ENCODE results near the gene LRRN2. TPM values are rescaled to one million over a fixed set of nuclear protein-coding genes. Genes with fewer than 3 reads are reported as not detected.
A peak's percentile ranks its signal among the peaks of the same experiment; 100 is the strongest.
"Not testable (repeated sequence)": the region's sequence is repeated elsewhere in the genome, so short reads cannot be mapped to it uniquely, and the experiment has no call there.

The LRRN2 gene
- total RNA-seq, 1 donor from 2014 or later, result 1.7 TPM

DNA sequence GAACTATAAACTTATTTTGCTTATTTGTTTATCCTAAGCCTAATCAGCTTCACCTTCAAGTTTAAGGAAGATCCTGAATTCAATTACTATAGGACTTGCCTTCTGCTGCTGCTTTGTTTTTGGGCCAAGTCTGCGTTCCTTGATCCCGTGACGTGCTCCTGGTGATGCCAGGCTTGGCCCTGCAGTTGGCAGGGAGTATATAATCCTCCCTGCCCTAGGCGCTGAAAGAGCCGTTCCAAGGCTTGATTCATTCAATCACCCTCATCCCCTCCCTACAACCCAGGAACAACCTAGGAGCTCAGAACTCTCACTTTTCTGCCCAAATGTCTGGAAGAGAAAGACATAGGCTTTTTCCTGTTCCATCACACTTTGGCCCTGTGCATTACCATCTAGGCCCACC is 12.4 kb upstream of the LRRN2 start:
- ATAC-seq (ENCODE audit: poor library complexity) (peak; percentile 53), DNase-seq (no peak)

DNA sequence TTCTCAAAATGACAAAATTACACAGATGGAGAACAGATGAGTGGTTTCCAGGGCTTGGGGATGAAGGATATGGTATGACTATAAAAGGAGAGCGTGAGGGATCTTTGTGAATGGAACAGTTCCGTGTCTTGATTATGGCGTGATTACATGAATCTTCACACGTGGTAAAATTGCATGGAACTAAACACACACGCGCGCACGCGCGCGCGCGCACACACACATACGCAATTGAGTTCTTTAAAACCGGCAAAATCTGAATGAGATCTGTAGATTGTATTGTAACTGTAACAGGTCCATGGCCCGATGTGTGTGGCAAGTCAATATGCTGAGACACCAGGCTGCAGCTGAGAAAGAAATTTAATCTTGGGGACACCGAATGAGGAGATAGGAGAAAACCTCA is 11.1 kb upstream of the LRRN2 start:
- no peak for DNase-seq
- ATAC-seq (ENCODE audit: poor library complexity), result no peak
- intact Hi-C loops (cut with DNase I), result no loop called here

More for the DNA sequence above, 12.4 kb upstream of the LRRN2 start:
- intact Hi-C loops (cut with DNase I), result no loop called here

DNA sequence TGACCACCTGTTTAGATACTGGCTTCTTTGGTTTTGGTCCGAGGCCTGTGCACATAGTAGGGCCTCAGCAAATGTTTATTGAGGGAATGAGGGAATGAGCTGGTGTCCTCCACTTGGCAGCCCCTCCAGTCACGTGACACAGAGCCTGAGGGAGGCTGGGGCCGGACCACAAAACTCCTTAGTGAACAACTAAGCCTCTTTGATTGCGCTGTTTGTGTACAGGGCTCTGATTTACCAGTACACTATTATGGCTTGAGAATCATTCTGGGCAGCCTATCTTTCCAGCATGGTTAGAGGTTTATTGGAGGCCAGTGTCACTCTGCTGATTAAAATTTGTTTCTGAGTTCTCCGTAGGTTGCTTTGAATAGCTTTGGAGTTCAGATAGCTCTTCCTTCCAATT is 10.2 kb upstream of the LRRN2 start:
- intact Hi-C loops (cut with DNase I), result no loop called here
- DNase-seq (no peak), ATAC-seq (ENCODE audit: poor library complexity) (no peak)

DNA sequence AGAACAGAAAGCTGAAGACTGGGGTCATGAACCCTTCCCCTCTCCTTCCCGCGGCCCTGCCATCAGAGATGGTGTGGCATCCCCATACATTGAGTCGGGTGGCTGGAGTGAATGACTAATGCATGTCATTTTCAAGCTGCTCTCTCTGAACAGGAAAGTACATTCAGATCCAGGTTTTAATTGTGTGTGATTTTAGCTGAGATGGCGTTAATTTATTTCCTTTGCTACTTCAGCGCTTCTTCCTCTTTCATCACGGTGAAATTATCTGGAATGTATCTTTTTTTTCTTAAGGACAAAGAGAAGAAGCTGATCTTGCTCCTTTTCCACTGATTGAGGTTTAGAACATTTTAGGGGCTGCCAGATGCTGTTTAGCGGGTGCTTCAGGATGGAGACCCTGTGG is 8.6 kb upstream of the LRRN2 start:
- ATAC-seq (ENCODE audit: poor library complexity) (no peak), DNase-seq (no peak)
- intact Hi-C loops (cut with DNase I), result no loop called here

DNA sequence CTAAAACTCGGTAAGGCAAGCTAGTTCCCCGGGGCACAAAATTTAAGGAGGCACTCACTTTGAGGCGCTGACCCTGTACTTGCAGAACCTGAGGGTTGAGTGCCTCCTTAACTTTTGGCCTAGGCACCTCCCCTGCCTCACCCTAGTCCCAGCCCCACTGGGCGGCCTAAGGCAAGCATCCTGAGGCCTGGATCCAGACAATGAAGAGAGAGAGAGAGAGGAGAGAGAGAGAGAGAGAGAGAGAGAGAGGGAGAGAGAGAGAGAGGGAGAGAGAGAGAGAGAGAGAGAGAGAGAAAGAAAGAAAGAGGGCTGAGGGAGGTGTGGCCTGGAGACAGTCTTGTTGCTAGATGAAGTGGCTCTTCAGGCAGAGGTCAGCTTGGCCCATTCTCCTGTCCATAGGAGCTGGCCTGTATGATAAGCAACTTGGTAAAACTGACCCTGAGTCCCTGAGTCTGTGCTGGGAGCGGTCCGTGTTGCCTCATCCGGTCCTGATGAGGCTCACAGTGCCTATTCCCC is 7.4 kb upstream of the LRRN2 start:
- DNase-seq, result no peak
- intact Hi-C loops (cut with DNase I), result no loop called here
- no peak for ATAC-seq (ENCODE audit: poor library complexity)

DNA sequence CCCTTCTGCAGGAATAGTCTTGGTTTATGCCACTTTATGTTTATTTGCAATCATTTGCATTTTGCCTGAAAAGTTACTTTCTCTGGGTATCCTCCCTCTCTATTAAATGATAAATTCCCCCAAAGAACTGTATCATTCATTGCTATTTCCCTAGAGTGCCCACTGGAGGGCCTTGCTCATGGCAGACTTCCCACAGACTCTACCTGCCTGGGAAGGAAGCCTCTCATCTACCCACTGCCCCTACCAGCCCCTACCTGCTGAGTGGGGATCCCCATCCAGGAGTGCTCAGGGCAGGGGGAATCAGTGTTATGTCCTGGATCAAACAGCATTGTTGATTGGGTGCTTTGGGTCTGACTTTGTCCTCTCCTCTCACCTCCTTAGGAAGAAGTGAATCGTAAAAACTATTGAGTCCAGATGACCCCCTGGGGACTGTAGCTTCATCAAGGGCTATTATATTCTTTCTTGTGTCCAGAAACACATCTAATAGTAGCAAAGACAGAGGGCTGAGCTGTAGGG is 6.8 kb upstream of the LRRN2 start:
- intact Hi-C loops (cut with DNase I), result no loop called here
- ATAC-seq (ENCODE audit: poor library complexity) (no peak), DNase-seq (no peak)

DNA sequence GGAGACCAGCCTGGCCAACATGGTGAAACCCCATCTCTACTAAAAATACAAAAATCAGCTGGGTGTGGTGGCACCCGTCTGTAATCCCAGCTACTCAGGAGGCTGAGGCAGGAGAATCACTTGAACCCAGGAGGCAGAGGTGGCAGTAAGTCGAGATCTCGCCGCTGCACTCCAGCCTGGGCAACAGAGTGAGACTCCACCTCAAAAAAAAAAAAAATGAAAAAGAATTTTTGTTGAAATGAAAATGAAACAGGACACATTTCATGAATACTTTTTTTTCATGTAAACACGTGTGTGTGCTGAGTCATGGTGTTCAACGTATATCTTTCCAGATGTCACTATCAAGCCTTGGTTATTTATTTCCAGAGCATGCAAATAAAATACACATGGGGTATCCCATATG is 5.8 kb upstream of the LRRN2 start:
- DNase-seq; intact Hi-C loops (cut with DNase I); ATAC-seq (ENCODE audit: poor library complexity): not testable (repeated sequence)

DNA sequence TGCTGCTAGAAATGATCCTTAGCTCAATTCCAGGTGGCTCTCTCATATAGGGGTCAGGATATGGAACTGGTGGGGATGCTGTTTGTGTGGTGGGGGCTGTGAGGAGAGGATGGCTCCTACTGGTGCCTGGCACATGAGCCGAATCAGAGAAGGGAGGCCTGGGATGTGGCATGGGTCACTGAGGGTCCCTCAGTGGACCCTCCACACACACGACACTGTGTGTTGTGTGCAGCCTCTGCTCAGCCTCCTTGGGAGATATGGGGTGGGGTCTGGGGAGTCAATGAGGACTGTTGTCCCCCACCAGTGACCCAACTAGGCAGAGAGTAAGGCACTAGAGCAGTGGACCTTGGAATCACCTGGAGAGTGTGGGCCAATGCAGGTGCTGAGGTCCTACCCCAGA is 3.2 kb upstream of the LRRN2 start:
- ATAC-seq (ENCODE audit: poor library complexity), result no peak
- intact Hi-C loops (cut with DNase I), result no loop called here
- DNase-seq, result no peak

DNA sequence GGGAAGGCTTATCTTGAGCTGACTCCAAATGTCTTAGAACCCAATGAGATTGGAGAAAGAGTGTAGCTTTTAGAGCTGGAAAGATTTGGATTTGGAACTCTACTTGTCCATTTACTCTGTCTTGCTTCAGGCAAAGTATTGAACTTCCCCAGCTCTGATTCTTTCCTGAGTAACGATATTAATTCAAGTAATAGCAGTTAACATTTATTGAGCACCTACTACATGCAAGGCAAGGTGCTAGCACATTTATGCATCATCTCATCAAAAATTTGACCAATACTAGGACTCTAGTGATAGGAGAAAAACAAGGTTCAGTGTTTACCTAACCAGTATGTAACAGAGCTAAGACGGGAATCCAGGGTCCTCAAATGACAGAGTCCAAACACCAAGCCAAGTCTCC is 2.5 kb upstream of the LRRN2 start:
- intact Hi-C loops (cut with DNase I), result no loop called here
- ATAC-seq (ENCODE audit: poor library complexity) (no peak), DNase-seq (no peak)

DNA sequence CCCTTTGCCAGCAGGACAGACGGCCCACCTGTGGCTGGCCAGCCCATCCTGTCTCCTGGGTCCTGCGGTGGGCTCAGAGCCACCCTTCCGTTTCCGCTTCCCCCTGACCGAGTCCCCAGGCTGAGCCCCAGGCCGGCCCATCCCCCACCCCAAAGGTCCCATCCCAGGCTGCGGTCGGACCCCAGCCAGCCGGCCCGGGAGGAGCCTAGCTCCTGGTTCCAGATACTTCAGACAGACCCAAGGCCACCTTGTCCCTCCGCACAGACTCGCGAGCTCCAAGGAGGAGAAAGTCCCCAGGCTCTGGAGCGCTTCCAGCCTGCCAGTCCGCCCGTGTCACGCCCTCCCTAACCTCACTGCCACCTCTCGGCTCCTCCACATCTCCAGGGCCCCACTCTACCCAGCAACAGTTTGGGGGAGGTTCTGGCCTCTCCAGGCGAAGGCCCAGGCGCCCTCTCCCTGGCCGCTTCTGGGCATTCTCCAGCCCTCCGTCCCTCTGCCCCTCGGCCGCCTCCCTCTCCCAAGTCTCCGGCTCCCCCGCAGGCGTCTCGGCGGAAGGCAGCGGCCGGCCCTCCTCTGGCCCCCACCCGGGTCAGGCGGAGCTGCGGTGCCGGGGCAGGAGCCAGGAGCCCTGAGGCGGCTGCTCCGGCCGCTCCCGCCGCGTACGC is 835 bp downstream of the LRRN2 start:
- ATAC-seq (ENCODE audit: poor library complexity) (peak; percentile 20), DNase-seq (peak; percentile 43)
- intact Hi-C loops (cut with DNase I), result no loop called here

DNA sequence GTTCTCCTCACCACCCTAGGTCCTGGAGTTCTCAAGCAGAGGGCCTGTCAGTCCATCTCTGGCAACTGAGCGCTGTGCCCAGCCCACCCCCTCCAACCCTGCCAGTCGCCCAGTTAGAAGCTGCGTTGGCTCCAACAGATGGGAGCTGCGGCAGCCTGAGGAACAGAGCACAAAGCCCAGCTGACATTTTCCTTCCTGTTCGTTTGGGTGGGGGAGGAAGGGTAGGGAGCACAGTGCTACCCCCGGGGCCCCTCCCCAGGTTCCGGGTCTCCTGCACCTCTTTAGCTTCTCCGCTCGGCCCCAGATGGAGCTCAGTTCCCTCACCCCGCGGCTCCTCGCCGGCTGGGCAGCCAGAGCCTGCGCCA is 1.4 kb downstream of the LRRN2 start:
- intact Hi-C loops (cut with DNase I), result no loop called here
- ATAC-seq (ENCODE audit: poor library complexity), result no peak
- DNase-seq, result no peak

DNA sequence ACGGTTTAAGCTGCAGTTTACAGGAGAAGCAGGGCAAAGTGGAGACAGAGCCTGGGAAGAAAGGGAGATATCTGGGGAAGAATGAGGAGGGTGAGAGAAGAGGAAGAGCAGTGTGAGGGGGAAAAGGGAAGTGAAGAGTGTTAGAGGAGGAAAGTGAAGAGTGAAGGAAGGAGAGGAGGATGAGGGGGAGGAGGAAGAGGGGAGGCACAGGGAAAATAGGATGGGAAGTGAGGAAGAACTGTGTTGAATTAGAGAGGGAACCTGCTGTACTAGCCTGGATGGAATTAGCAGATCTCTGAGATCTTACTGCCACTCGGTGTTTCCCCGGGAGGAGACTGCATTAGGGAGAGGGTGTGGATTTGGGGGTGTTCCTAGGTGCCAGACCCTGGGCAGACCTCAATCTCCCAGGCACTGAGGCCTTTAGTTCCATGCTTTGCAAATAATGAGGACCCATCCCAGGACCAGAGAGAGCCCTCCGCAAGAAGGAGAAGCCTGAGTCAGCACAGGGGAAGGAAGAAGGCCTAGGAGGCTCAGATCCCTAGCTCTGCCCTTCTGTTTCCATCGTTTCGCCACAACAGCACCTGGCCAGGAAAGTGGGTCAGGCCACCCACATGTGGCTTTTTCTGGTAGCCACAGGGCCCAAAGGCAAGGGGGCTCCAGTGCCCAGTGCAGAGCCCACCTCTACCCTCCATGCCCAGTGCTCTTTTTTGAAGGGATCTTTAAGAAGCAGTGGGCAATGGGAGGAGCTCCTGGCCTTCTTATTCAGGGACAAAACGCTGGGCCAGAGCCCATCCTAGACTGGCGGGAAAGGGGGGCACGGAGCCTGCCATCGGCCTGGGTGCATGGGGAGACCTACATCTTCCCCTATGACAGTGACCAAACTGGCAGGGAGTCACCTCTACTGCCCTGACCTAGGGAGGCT is 2.0 kb downstream of the LRRN2 start:
- intact Hi-C loops (cut with DNase I), result no loop called here

DNA sequence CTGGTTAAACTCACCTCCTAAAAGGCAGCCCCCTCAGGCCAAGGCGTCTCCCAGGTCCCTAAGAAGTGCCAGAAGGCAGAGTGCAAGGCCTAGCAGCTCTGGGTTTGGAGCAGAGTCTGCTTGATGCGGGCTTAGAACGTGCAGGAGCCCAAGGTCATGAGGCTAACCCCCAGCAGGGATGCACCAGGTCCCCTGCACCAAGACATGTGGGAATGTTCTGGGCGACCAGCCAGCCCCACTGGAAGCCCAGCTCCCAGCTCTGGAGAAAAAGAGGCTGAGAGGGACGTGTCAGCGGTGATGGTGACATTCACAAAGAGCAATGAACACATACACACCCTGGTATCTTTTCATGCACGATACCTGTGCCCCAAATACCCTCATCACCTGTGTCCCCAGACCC is 5.1 kb downstream of the LRRN2 start:
- intact Hi-C loops (cut with DNase I), result no loop called here
- ATAC-seq (ENCODE audit: poor library complexity) (no peak), DNase-seq (no peak)

More for the DNA sequence above, 2.0 kb downstream of the LRRN2 start:
- DNase-seq (no peak), ATAC-seq (ENCODE audit: poor library complexity) (no peak)

DNA sequence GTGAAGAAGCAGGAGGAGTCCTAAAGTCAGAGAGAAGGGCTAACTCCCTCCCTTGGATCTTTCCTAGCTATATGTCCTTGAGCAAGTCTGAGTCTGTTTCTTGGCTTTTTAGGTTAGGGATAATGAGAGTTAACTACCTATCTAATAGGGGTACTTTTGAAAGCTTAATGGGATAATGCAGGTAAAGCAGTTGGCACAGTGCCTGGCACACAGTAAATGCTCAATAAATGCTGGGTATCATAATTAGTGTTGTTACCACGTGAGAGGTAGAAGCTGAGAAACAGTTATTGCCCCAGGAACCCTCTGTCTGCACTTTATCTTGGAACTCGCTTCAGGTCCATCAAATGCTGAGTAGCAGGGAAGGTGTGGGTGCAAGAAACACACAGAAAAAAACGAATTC is 5.5 kb downstream of the LRRN2 start:
- intact Hi-C loops (cut with DNase I), result no loop called here
- ATAC-seq (ENCODE audit: poor library complexity), result no peak
- no peak for DNase-seq

DNA sequence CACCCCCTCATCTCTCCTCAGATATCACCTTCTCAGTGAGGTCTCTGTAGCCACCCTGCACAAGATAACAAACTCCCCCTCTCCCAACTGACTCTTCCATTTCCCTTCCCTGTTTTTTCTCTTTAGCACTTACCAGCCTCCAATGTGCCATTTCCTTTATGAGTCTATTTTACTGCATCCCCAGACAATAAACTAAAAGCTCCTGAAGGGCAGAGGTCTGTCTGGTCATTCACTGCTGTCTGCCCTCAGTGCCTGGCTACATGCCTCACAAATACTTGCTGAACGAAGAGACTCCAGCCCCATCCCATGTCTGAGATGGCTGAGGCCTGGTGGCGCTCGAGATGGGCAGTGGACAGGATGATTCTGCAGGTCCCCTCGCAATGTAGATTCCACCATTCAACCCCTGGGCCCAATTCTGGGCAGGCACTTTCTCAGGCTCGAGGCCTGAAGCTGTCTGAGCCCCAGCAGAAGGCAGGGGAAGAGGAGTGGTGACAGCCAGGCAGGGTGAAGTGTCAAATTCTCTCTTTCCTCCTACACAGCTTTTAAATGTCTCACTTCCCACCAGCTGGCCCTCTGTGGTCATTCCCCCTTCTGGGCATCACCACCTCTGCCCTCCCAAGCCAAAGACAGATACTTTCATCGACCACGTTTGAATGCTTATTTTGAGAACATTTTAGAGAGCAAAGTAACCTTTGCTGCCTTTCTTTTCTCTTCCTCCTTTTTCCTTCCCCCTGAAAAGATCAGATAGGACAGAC is 6.6 kb downstream of the LRRN2 start:
- DNase-seq, result no peak
- no peak for ATAC-seq (ENCODE audit: poor library complexity)
- intact Hi-C loops (cut with DNase I), result no loop called here

DNA sequence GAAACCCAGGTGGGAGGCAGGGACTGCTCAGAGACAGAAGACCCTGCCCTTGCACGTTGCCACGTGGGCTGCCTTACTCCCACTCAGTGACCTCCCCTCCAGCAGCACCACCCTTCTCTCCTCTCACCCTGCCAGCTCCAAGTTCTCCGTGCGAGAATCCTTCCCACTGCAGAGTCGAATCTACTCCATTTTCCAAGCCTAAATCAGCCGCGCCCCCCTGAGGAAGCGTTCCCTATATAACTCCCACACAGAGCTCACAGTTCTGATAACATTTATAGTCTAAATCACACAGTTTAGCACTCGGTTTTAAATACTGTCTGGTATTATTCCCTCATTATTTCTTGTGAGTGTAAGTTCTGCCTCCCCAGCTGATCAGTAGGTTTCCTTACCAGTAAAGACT is 7.7 kb downstream of the LRRN2 start:
- DNase-seq (no peak), ATAC-seq (ENCODE audit: poor library complexity) (no peak)
- intact Hi-C loops (cut with DNase I), result no loop called here

DNA sequence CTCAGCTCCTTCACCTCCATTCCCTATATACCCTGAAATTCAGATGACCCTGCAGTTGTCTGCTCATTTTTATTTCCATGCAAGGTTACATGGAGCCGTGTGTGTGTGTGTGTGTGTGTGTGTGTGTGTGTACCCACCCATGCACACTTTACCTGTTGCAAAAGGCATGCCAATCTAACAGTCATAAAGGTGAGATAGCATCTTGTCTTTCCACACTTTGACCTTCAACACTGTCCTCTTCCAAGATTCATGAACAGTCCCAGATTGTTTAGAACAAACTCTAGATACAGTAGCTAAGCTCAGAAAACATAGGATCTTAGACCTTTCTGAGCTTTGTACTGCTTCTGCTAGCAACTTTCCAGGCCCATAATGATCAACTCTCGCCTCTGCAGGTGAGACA is 9.5 kb downstream of the LRRN2 start:
- DNase-seq (no peak), ATAC-seq (ENCODE audit: poor library complexity) (no peak)
- intact Hi-C loops (cut with DNase I), result no loop called here

DNA sequence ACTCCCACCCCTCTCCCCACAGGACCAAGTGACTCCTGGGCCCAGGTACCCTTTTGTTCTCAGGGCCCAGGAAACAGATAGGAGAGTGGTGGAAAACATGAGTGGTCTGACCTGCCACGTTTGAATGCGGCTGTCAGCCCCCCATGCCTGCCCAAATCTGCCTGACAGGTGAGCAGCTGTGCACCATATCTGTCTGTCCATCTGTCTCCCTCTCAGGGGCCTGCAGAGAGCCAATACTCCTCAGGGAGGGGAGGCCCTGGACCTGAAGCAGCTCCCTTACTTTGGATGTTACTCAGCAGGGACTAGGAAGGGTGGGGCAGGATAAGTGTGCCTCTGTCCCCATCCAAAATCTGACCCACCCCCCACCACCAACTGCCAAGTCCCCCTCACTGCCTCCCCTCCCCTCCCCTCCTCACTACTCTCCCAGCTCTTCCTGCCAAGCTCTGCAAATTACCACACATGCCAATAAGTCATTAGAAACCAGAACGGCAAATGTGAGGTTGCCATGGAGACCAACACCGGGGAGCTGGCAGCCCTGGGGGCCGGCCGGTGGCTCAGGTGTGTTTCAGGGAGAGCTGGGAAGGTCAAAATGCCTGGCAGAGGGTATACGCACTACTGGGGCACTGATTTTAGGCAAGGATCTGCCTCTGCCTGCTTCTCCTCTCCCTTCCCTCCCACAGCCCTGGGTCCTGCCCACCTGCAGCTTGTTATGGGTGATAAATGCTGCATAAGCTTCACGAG is 11.5 kb downstream of the LRRN2 start:
- no peak for ATAC-seq (ENCODE audit: poor library complexity)
- DNase-seq, result no peak
- intact Hi-C loops (cut with DNase I), result no loop called here

DNA sequence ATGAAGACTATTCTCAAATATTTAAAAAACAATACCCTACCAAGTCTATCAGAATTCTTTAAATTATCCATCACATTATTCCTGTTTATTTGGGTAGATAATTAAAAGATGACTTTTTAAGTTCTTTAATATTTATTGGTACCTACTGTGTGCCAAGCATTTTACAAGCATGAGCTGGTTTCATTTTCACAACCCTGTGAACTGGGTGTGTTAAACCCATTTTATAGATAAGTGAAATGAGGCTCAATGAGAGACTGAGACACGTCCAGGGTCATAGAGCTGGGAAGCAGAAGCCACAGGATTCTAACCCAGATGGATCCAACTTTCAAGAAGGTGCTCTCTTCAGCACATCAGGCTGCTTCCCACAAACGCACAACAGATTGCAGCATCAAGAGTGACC is 12.3 kb downstream of the LRRN2 start:
- ATAC-seq (ENCODE audit: poor library complexity) (no peak), DNase-seq (no peak)
- intact Hi-C loops (cut with DNase I), result no loop called here

All from Right ventricle myocardium superior (tissue), 1 donor.